Left lung (tissue), 10 donors: Measurements from ENCODE around the gene LSP1. TPM values are rescaled to one million over a fixed set of nuclear protein-coding genes. Genes with fewer than 3 reads are reported as not detected.

Experiments used
- ATAC-seq: fragments of 200-7000 bp; cut with Tn5 transposase; one replicate; pipeline ENCODE4 v1.9.1; 2020; ENCODE audit warnings: moderate library complexity
- DNase-seq, 4 donors: peaks; one replicate each; pipeline ENCODE4 v3.0.0-alpha.2; 2013 to 2020
- H3K27ac ChIP-seq, 2 donors: fragments of 200-600 bp; sonication (generic) in 1 of 2; one replicate each; pipeline versions ENCODE4 v1.5.0 to v1.8.0; 2020 to 2021
- H3K27me3 ChIP-seq, 2 donors: fragments of 200-600 bp; sonication (generic) in 1 of 2; one replicate each; pipeline versions ENCODE4 v1.5.0 to v1.8.0; 2020 to 2021
- H3K36me3 ChIP-seq, 2 donors: fragments of 200-600 bp; sonication (generic) in 1 of 2; one replicate each; pipeline versions ENCODE4 v1.5.0 to v1.8.0; 2020 to 2021
- H3K4me1 ChIP-seq, 2 donors: fragments of 200-600 bp; one replicate each; pipeline ENCODE4 v1.8.0; 2021
- H3K4me3 ChIP-seq, 2 donors: fragments of 200-600 bp; sonication (generic) in 1 of 2; one replicate each; pipeline versions ENCODE4 v1.5.0 to v1.8.0; 2020 to 2021; ENCODE audit warnings: mild to moderate bottlenecking in 1 of 2
- H3K9me3 ChIP-seq, 2 donors: fragments of 200-600 bp; sonication (generic) in 1 of 2; one replicate each; pipeline versions ENCODE4 v1.5.0 to v1.8.0; 2020 to 2021
- CTCF ChIP-seq, 2 donors: fragments of 200-600 bp; sonication (generic) in 1 of 2; IDR thresholded peaks; one replicate each; pipeline versions ENCODE4 v1.5.0 to v1.8.0; 2021; ENCODE audit warnings: antibody characterized with exemption in 2 of 2
- intact Hi-C, 2 donors: fragments of 100-400 bp; cut with DNase I; formaldehyde crosslinking; loops; one replicate each; pipeline versions ENCODE4 v1.11.2 to v1.14.2; 2022
- polyA plus RNA-seq, 6 donors: library from polyadenylated mRNA; unstranded; fragments of 120-200 nt; gene quantifications; one replicate each; pipeline ENCODE4 v1.2.1, GENCODE V29; 2013; ENCODE audit not compliant: insufficient read length in 6 of 6
- total RNA-seq, 2 donors: library from RNA; stranded (reverse); fragmentation: NEBNext Ultra II Directional; extraction: Animal tissue kit (Norgen Biotek cat#: 25700); gene quantifications; one replicate each; pipeline ENCODE4 v1.2.1, GENCODE V29; 2021
- donor health status: DM: no; HTN: yes; CAD: no.
- donor health status: DM: no; HTN: no; CAD: no.

LSP1 gene
- total and polyA plus RNA-seq, 8 donors, result 5.9 to 76.6 (median 7.5) TPM

- TF ChIP-seq CTCF (IDR thresholded peaks at IDR 0.05), result no peak
- DNase-seq, result peak in 1 of 4 donors; percentile 6
- no peaks in the 10 kb centered on the region for H3K36me3 ChIP-seq
- H3K9me3 ChIP-seq, result no peaks in the 10 kb centered on the region
- H3K4me1 ChIP-seq, result no peaks in the 10 kb centered on the region
- H3K4me3 ChIP-seq, result no peak overlapping the region
- H3K27me3 ChIP-seq, result no peaks in the 10 kb centered on the region
- intact Hi-C loops, result no loop called here
- no peak overlapping the region for H3K27ac ChIP-seq
- no peak for ATAC-seq
These were observed 56.6 kb downstream of the LSP1 start for GRCh38 chr11:1909524-1909923.

- Histone ChIP-seq H3K36me3 (no peaks in the 10 kb centered on the region), H3K27me3 (no peaks in the 10 kb centered on the region), H3K4me3 (no peak overlapping the region), H3K9me3 (no peaks in the 10 kb centered on the region), H3K4me1 (no peaks in the 10 kb centered on the region), H3K27ac (no peak overlapping the region)
- no peak for TF ChIP-seq CTCF (IDR thresholded peaks at IDR 0.05)
- ATAC-seq (no peak), DNase-seq (peak in 1 of 4 donors; percentile 32)
- intact Hi-C loops, result no loop called here
These were observed 59.5 kb downstream of the LSP1 start for GRCh38 chr11:1912289-1912878.

- Histone ChIP-seq H3K4me3 (no peak overlapping the region), H3K27ac (no peak overlapping the region), H3K4me1 (no peaks in the 10 kb centered on the region), H3K36me3 (no peaks in the 10 kb centered on the region), H3K27me3 (no peaks in the 10 kb centered on the region), H3K9me3 (no peaks in the 10 kb centered on the region)
- no peak for ATAC-seq
- peak in 1 of 4 donors; percentile 58 for DNase-seq
- no peak for TF ChIP-seq CTCF (IDR thresholded peaks at IDR 0.05)
- intact Hi-C loops, result no loop called here
These were observed 60.6 kb downstream of the LSP1 start for GRCh38 chr11:1913271-1914060.

- intact Hi-C loops, result loop anchor here in 1 of 2 donors (1.0 kb wide), 1 partner anchor 22 kb away; no protein-coding TSS in a partner anchor
- TF ChIP-seq CTCF (IDR thresholded peaks at IDR 0.05), result no peak
- no peak overlapping the region for H3K4me3 ChIP-seq
- ATAC-seq (no peak), DNase-seq (no peak)
- no peak overlapping the region for H3K27ac ChIP-seq
- peaks cover 0 to 10% of the 10 kb centered on the region in 2 donors for H3K27me3 ChIP-seq
- no peaks in the 10 kb centered on the region for H3K9me3 ChIP-seq
- H3K4me1 ChIP-seq, result no peaks in the 10 kb centered on the region
- H3K36me3 ChIP-seq, result no peaks in the 10 kb centered on the region
These were observed 62.9 kb downstream of the LSP1 start for GRCh38 chr11:1915795-1916131.
